Measurements from ENCODE around the gene IRS2.
"Not testable (repeated sequence)": the region's sequence is repeated elsewhere in the genome, so short reads cannot be mapped to it uniquely, and the experiment has no call there.

DNA sequence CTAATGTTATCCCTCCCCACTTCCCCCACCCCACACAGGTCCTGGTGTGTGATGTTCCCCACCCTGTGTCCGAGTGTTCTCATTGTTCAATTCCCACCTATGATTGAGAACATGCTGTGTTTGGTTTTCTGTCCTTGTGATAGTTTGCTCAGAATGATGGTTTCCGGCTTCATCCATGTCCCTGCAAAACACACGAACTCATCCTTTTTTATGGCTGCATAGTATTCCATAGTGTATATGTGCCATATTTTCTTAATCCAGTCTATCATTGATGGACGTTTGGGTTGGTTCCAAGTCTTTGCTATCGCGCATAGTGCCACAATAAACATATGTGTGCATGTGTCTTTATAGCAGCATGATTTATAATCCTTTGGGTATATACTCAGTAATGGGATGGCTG is 36.8 kb upstream of the IRS2 start:
- TF ChIP-seq, protein P1, sequence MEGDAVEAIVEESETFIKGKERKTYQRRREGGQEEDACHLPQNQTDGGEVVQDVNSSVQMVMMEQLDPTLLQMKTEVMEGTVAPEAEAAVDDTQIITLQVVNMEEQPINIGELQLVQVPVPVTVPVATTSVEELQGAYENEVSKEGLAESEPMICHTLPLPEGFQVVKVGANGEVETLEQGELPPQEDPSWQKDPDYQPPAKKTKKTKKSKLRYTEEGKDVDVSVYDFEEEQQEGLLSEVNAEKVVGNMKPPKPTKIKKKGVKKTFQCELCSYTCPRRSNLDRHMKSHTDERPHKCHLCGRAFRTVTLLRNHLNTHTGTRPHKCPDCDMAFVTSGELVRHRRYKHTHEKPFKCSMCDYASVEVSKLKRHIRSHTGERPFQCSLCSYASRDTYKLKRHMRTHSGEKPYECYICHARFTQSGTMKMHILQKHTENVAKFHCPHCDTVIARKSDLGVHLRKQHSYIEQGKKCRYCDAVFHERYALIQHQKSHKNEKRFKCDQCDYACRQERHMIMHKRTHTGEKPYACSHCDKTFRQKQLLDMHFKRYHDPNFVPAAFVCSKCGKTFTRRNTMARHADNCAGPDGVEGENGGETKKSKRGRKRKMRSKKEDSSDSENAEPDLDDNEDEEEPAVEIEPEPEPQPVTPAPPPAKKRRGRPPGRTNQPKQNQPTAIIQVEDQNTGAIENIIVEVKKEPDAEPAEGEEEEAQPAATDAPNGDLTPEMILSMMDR (IDR thresholded peaks at IDR 0.05): not testable (repeated sequence)
- TF ChIP-seq POLR2A (IDR thresholded peaks at IDR 0.05): not testable (repeated sequence)
